Measurements from ENCODE around the gene MKNK2. TPM values are rescaled to one million over a fixed set of nuclear protein-coding genes. Genes with fewer than 3 reads are reported as not detected.

The MKNK2 gene
- total and polyA plus RNA-seq, 10 of the 15 experiments (the other 5 are each of a cell fraction or from before 2014, with no cell fraction given): 9.6 to 365 (median 69.9) TPM

DNA sequence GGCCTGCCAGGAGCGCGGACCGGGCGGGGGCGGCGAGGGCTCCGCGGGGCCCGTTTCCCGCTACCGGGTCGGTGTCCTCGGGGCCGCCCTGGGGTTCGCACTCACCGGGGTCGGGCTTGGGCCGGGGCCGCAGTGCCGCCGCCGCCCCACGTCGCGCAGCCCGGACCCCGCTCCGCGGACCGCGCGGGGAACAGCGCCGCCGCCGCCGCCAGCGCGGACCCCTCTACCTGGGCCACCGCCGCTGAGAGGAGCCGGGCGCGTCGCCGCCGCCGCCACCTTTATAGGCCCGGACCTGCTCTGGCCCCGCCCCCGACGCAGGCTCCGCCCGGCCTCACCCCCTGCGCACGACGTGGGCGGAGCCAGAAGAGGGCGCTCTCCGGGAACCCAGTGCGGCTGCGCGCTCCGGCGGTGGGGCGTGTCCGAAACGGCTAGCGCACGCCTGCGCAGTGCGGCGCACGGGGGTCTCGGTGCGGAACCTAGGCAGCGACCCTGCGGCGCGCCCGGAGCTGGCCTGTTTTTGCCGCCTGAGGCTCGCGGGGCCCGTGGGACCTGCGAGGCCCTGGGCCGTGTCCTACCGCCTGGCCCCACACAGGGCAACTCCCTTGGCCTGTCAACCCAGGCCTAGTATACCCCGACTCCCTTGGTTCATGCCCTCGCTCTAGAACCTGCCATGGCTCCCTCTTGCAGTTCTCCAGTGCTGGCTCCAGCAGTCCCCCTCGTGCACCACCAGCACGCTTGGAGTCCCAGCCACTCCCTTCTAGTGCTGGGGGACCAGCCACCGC, at the start of gene MKNK2 (continued):
- TF ChIP-seq, protein P1, sequence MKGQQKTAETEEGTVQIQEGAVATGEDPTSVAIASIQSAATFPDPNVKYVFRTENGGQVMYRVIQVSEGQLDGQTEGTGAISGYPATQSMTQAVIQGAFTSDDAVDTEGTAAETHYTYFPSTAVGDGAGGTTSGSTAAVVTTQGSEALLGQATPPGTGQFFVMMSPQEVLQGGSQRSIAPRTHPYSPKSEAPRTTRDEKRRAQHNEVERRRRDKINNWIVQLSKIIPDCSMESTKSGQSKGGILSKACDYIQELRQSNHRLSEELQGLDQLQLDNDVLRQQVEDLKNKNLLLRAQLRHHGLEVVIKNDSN (IDR thresholded peaks at IDR 0.05; ENCODE audit: borderline replicate concordance, extremely low read length, insufficient read depth, low read depth, low read length): no peak
- TF ChIP-seq KLF5 (IDR thresholded peaks at IDR 0.05; ENCODE audit: partially characterized antibody) (peak; percentile 37), HDGF (IDR thresholded peaks at IDR 0.05) (peak; percentile 69), NFIC (IDR thresholded peaks at IDR 0.05; ENCODE audit: low read depth, low read length) (no peak), PML (IDR thresholded peaks at IDR 0.05; ENCODE audit: low read length) (peak; percentile 92; the same call in 1 of the 2 replicates), WRNIP1 (IDR thresholded peaks at IDR 0.05; ENCODE audit: borderline replicate concordance, low read depth, low read length) (no peak), ATF7 (IDR thresholded peaks at IDR 0.05; ENCODE audit: low read depth) (no peak), NFXL1 (IDR thresholded peaks at IDR 0.05; ENCODE audit: borderline replicate concordance) (peak; percentile 64; the same call in 1 of the 2 replicates), SP1 (IDR thresholded peaks at IDR 0.05; ENCODE audit: low read depth, low read length) (peak; percentile 74), ZNF274 (IDR thresholded peaks at IDR 0.05; ENCODE audit: insufficient read depth, insufficient read length) (no peak), CREB1 (IDR thresholded peaks at IDR 0.05; ENCODE audit: low read depth) (peak; percentile 74; the same call in 1 of the 2 replicates), IKZF1 (conservative IDR thresholded peaks at IDR 0.05) (peak; percentile 99), POLR2A (IDR thresholded peaks at IDR 0.05; ENCODE audit: low read depth, low read length) (peak; percentile 98), NR2F1 (conservative IDR thresholded peaks at IDR 0.05) (peak; percentile 73), CHD4 (IDR thresholded peaks at IDR 0.05) (peak; percentile 100), TCF12 (IDR thresholded peaks at IDR 0.05; ENCODE audit: low read depth, low read length) (peak; percentile 85), MYB (IDR thresholded peaks at IDR 0.05; ENCODE audit: borderline replicate concordance, low read depth, low read length) (0 out of 2 replicates have a peak, but pooled peaks have one; percentile 19), CREM (IDR thresholded peaks at IDR 0.05; ENCODE audit: low read depth) (0 out of 2 replicates have a peak, but pooled peaks have one; percentile 27)
- TF ChIP-seq, protein P2, sequence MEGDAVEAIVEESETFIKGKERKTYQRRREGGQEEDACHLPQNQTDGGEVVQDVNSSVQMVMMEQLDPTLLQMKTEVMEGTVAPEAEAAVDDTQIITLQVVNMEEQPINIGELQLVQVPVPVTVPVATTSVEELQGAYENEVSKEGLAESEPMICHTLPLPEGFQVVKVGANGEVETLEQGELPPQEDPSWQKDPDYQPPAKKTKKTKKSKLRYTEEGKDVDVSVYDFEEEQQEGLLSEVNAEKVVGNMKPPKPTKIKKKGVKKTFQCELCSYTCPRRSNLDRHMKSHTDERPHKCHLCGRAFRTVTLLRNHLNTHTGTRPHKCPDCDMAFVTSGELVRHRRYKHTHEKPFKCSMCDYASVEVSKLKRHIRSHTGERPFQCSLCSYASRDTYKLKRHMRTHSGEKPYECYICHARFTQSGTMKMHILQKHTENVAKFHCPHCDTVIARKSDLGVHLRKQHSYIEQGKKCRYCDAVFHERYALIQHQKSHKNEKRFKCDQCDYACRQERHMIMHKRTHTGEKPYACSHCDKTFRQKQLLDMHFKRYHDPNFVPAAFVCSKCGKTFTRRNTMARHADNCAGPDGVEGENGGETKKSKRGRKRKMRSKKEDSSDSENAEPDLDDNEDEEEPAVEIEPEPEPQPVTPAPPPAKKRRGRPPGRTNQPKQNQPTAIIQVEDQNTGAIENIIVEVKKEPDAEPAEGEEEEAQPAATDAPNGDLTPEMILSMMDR (IDR thresholded peaks at IDR 0.05 in 2 of 3, conservative IDR thresholded peaks at IDR 0.05 in 1 of 3; ENCODE audit: control insufficient read depth in 2 of 3, extremely low read depth in 1 of 3, insufficient read depth in 1 of 3, low read depth in 3 of 3, low read length in 3 of 3): peak; percentile 49 to 75 (median 55); a peak in 5 of 6 replicates
- TF ChIP-seq, protein P3, sequence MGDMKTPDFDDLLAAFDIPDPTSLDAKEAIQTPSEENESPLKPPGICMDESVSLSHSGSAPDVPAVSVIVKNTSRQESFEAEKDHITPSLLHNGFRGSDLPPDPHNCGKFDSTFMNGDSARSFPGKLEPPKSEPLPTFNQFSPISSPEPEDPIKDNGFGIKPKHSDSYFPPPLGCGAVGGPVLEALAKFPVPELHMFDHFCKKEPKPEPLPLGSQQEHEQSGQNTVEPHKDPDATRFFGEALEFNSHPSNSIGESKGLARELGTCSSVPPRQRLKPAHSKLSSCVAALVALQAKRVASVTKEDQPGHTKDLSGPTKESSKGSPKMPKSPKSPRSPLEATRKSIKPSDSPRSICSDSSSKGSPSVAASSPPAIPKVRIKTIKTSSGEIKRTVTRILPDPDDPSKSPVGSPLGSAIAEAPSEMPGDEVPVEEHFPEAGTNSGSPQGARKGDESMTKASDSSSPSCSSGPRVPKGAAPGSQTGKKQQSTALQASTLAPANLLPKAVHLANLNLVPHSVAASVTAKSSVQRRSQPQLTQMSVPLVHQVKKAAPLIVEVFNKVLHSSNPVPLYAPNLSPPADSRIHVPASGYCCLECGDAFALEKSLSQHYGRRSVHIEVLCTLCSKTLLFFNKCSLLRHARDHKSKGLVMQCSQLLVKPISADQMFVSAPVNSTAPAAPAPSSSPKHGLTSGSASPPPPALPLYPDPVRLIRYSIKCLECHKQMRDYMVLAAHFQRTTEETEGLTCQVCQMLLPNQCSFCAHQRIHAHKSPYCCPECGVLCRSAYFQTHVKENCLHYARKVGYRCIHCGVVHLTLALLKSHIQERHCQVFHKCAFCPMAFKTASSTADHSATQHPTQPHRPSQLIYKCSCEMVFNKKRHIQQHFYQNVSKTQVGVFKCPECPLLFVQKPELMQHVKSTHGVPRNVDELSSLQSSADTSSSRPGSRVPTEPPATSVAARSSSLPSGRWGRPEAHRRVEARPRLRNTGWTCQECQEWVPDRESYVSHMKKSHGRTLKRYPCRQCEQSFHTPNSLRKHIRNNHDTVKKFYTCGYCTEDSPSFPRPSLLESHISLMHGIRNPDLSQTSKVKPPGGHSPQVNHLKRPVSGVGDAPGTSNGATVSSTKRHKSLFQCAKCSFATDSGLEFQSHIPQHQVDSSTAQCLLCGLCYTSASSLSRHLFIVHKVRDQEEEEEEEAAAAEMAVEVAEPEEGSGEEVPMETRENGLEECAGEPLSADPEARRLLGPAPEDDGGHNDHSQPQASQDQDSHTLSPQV (IDR thresholded peaks at IDR 0.05): 0 out of 2 replicates have a peak, but pooled peaks have one; percentile 47
- TF ChIP-seq, protein P4, sequence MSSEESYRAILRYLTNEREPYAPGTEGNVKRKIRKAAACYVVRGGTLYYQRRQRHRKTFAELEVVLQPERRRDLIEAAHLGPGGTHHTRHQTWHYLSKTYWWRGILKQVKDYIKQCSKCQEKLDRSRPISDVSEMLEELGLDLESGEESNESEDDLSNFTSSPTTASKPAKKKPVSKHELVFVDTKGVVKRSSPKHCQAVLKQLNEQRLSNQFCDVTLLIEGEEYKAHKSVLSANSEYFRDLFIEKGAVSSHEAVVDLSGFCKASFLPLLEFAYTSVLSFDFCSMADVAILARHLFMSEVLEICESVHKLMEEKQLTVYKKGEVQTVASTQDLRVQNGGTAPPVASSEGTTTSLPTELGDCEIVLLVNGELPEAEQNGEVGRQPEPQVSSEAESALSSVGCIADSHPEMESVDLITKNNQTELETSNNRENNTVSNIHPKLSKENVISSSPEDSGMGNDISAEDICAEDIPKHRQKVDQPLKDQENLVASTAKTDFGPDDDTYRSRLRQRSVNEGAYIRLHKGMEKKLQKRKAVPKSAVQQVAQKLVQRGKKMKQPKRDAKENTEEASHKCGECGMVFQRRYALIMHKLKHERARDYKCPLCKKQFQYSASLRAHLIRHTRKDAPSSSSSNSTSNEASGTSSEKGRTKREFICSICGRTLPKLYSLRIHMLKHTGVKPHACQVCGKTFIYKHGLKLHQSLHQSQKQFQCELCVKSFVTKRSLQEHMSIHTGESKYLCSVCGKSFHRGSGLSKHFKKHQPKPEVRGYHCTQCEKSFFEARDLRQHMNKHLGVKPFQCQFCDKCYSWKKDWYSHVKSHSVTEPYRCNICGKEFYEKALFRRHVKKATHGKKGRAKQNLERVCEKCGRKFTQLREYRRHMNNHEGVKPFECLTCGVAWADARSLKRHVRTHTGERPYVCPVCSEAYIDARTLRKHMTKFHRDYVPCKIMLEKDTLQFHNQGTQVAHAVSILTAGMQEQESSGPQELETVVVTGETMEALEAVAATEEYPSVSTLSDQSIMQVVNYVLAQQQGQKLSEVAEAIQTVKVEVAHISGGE (CRISPR knock-in tag; IDR thresholded peaks at IDR 0.05): peak; percentile 63
